Stimulated activated CD8-positive, alpha-beta memory T cell treated with anti-CD3 and anti-CD28 coated beads, Interleukin-7, amount 100 ng/mL, for 24 hours (primary cell): ENCODE data around the gene MOBP.

Experiments used
- DNase-seq: peaks from one replicate; pipeline ENCODE4 v3.0.0-alpha.2; 2020; ENCODE audit warnings: low read depth

Gene MOBP

GRCh38 chr3:39499651-39500273 lies 32.3 kb downstream of the MOBP start:
- no peak for DNase-seq

GRCh38 chr3:39501059-39501458 lies 33.6 kb downstream of the MOBP start:
- DNase-seq = no peak

DNA sequence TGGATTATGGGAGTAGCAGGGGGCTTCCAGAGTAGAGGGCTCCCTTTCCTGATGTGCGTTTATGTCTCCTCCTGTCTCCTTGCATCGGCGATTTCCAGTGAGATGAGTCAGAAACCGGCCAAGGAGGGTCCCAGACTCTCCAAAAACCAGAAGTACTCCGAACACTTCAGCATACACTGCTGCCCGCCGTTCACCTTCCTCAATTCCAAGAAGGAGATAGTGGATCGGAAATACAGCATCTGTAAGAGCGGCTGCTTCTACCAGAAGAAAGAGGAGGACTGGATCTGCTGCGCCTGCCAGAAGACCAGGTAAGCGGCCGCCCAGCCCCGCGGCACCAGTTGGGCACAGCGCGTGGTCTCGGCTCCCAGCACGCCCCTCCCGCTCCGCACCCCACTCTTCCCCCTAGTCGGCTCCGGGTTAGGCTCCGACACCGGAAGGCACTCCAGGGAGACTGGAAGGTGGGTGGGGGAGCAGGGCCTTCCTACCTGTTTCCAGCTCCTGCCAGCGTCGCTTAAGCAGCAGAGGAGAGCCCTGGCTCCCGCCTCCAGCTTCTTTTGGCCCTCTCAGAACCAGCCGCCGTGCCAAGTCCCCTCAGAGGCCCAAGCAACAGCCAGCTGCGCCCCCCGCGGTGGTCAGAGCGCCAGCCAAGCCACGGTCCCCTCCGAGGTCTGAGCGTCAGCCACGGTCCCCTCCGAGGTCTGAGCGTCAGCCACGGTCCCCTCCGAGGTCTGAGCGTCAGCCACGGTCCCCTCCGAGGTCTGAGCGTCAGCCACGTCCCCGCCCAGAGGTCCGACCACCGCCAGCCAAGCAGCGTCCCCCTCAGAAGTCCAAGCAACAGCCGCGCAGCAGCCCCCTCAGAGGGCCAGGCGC lies 34.7 kb downstream of the MOBP start:
- no peak for DNase-seq

GRCh38 chr3:39502838-39503145 lies 35.3 kb downstream of the MOBP start:
- DNase-seq = no peak

- no peak for DNase-seq
Observed at GRCh38 chr3:39505866-39506742, 38.6 kb downstream of the MOBP start.

- no peak for DNase-seq
Observed at GRCh38 chr3:39506863-39507262, 39.4 kb downstream of the MOBP start.

GRCh38 chr3:39513791-39514369 lies 46.4 kb downstream of the MOBP start:
- DNase-seq = no peak

GRCh38 chr3:39515681-39516441 lies 48.4 kb downstream of the MOBP start:
- DNase-seq = no peak

GRCh38 chr3:39519103-39519502 lies 51.6 kb downstream of the MOBP start:
- DNase-seq = no peak

DNA sequence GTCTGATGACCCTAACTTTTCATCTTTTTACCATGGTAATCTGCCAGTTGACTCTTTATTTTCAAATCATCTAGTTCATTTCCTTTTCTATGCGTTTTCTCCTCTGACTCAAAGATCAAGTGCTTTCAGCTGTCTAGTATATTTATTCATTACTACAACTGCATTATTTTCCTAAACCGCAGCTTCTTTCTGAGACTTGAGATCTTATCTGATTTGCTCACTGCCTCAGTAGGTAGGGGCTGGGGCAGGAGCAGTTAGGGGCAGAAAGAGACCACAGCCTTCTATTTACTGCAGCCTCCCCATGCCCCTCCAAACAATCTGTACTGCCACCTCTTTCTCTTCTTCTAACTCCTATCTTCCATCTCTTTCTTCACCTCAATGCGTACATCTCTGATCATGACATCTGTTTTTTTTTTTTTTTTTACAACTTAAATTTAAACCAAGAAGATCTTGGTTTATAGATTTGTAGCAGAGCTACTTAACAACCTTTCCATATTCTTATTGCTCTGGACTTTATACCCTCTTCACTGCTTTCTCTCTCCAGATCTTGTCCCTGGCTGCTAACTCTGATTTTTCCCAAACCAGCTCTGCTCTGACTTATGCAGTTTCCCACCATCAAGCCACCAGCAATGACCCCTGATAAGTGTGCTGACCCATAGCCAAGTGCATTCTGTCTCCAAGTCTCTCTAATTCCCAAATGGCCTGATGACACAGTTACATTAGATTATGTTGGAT lies 52.2 kb downstream of the MOBP start:
- no peak for DNase-seq

GRCh38 chr3:39521456-39521855 lies 54.0 kb downstream of the MOBP start:
- DNase-seq = no peak

DNA sequence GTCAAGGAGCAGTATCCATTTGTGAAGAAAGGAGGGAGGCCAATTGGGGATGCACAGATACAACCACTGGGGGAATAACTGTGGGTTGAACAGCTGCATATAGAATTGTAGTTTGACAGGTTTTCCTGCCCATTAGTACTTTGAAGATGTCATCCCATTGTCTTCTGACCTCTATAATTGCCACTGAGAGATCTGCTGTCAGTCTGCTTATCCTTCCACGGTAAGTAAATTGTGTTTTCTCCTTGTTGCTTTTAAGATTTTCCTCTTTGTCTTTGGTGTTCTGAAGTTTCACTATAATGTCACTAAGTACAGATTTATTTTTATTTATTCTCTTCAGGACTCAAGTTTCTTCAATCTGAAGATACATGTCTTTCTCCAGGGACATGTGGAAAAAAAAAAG lies 56.6 kb downstream of the MOBP start:
- DNase-seq = no peak

DNA sequence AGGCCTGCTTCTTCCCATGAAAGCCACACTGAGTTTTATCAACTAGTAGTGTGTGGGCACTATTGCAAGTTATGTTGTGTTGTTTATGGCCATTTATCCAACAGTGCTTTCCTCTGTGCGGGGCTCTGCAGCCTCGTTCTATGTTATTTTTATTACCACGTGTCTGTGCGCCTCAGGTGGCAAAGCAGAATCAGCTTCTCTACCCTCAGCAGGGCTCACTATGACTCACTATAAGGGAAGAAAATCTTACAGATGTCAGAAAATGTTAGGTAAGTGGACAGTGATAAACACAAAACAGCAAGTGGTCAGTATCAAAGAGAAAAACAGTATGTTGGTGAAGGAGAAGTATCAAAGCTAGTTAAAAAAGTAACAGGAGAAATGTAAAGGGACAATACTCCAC lies 61.4 kb downstream of the MOBP start:
- no peak for DNase-seq

- no peak for DNase-seq
Observed at GRCh38 chr3:39529577-39529976, 62.1 kb downstream of the MOBP start.

DNA sequence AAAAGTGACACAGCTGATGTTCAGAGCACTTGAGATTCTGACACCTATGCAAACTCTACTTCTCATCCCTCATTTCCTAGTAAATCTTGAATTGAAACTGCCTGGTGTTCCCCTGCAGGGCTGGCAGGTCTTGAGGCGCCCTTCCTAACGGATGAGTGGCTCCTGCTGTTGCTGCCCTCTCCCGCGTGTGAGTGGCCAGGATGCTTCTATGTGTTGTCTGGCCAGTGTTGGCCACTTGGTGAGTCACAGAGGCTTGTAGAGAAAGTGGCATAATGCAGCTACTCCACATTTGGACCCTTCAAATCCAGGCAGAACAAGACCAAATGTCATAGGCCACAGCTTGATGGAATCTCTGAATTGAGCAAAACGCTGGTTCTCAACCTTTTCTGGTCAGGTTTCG lies 63.6 kb downstream of the MOBP start:
- DNase-seq = no peak

DNA sequence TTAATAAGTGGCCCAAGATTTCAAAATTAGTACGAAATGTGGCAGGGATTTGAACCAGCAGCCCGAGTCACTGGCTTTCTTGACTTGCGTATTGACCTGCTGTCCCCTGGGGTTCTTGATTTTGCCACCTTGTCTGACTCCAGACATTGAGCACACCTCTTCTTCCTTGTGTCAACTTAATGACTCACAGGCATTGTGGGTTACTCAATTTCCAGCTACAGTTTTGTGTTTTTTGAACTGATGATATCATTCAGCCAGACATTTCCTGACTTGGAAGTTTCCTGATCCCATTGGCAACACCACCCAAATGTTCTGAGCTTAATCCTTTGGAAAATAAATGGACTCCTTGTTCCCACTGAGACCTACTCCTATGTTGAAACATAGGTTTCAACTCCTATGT lies 64.2 kb downstream of the MOBP start:
- no peak for DNase-seq

DNA sequence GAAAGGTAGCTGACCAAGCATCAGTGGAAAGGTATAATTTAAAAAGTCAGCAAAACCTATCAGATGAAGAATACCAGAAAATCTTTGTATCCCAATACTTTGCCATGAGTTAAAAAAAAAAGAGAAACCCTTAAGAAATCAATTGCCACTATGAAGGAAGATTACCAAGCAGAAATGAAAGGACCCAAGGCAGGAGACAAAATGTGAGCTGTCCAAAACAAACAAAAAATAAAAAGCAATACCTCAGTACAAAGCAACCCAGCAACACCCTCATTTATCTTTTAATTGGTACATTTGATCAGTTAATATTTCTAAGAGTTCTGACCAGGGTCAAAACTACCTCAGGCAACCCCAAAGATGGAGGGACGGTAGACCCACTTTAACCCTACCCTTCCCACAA lies 65.3 kb downstream of the MOBP start:
- no peak for DNase-seq

DNA sequence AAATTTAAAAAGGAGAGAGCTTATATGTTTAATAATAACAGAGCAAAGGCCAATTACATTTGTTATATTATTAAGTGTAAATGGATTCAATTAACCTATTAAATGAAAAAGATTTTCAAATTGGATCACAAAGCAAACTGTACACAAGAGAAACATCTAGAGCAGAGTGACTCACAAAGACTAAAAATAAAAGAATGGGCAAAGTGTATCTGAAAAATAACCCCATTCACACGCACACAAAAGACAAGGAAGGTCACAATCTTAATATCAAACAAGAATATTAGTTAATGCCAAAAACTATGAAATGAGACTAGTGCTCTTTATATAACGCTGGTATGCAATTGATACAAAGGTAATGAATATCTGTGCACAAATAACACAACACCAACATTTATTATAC lies 65.7 kb downstream of the MOBP start:
- DNase-seq = no peak

DNA sequence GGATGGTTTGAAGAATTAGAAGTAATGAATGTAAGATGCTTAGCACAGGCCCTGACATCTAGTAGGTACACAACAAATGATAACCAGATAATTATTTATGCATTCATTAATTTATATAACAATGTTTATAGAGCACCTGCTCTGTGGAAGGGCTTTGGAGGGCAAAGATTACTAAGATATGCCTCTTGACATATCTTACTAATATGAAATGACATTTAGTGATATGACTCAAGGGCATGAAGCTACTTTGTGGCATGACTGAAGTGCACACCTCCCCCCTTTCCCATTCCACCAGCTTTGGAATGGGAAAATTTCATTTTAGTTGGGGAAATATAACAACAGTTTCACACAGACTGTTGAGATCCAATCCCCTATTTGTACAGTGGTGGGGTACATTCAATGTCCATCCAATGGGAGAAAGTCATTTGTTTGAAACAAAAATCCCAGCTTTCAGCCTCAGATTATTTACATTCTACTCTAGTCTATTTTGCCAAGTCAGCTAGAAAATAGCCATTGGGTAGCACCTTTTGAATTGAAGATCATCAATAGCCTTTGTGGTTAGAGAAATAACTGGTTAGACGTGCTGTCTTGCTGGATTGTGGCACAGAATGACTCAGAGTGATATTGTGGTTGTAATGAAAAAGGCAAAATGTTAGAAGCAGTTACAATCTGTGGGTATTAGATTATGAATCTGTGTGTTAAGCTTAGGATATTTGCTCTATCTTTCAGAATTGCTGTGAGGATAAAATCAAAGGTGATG lies 72.9 kb downstream of the MOBP start:
- no peak for DNase-seq

DNA sequence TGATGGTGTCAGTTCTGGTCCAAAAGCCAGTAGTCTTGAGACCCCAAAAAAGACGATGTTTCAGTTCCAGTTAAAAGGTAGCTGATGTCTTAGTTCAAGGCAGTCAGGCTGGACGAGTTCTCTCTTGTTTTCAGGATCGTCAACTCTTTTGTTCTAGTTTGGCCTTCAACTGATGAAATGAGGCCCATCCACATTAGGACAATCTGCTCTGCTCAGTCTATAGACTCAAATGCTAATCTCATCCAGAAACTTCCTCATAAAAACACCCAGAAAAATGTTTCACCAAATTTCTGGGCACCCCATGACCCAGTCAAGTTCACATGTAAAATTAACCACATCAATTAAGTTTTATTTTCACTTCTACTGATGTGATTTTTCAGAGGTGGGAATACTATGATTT lies 74.0 kb downstream of the MOBP start:
- DNase-seq = no peak
